NCI-H82 treated with DMSO at 0.1 percent for 48 hours (cell line): ENCODE data around the gene SIDT2.
"Not testable (repeated sequence)": the region's sequence is repeated elsewhere in the genome, so short reads cannot be mapped to it uniquely, and the experiment has no call there.

Experiments
- DNase-seq: peaks from one replicate; lab custom pipeline; 2025; ENCODE audit not compliant: unreplicated experiment; lab: John Stamatoyannopoulos, UW

The SIDT2 gene

GRCh38 chr11:117178210-117179034, at the start of gene SIDT2:
Gene SIDT2 (plus strand): TSS chr11:117178743. CDS start chr11:117179264, 521 bp downstream.
- peak; percentile 69 for DNase-seq

GRCh38 chr11:117130396-117130795, 48.1 kb upstream of the SIDT2 start:
- not testable (repeated sequence) for DNase-seq

DNA sequence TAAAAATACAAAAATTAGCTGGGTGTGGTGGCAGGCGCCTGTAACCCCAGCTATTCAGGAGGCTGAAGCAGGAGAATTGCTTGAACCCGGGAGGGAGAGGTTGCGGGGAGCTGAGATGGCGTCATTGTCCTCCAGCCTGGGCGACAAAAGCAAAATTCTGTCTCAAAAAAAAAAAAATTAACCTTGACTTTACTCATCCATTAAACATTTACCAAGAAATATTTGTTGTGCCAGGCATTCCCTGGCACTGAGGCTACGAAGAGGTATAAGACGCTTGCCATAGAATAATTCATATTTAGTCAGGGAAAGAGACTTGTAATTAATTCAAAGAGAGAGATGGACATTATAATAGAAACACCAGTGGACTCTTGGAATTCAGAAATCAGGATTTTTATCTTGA, 47.7 kb upstream of the SIDT2 start:
- no peak for DNase-seq

GRCh38 chr11:117134431-117134830, 44.1 kb upstream of the SIDT2 start:
- no peak for DNase-seq

GRCh38 chr11:117134979-117135378, 43.6 kb upstream of the SIDT2 start:
- not testable (repeated sequence) for DNase-seq

- DNase-seq = not testable (repeated sequence)
Observed at GRCh38 chr11:117137223-117138086, 41.1 kb upstream of the SIDT2 start.

GRCh38 chr11:117143390-117143789, 35.2 kb upstream of the SIDT2 start:
- no peak for DNase-seq

- DNase-seq = peak; percentile 57
Observed at GRCh38 chr11:117143871-117144476, 34.6 kb upstream of the SIDT2 start, which contains the start of gene PAFAH1B2. Gene PAFAH1B2 (plus strand): TSS chr11:117144287. CDS start chr11:117152448, 8,161 bp downstream.

GRCh38 chr11:117144477-117145392, 33.8 kb upstream of the SIDT2 start:
- DNase-seq = no peak

GRCh38 chr11:117145393-117145761, 33.2 kb upstream of the SIDT2 start:
- DNase-seq = no peak

- DNase-seq = no peak
Observed at GRCh38 chr11:117146521-117146920, 32.0 kb upstream of the SIDT2 start.

DNA sequence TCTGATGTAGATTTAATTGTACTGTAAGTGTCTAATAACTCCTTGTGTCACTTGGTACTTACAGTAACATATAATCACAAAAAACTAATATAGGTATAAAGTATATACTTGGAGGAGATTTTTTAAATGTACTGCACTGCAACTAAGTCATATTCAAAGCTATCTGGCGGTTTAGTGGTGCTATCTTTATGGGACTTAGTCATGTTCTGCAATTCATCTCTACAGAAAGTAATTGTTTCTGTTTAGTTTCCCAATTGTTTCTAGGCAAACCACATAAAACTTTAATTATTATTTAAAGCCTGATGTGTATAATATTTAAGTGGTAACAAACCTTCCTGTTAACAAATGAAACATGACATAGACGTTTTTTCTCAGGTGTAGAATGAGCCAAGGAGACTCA, 26.5 kb upstream of the SIDT2 start:
- DNase-seq = no peak

DNA sequence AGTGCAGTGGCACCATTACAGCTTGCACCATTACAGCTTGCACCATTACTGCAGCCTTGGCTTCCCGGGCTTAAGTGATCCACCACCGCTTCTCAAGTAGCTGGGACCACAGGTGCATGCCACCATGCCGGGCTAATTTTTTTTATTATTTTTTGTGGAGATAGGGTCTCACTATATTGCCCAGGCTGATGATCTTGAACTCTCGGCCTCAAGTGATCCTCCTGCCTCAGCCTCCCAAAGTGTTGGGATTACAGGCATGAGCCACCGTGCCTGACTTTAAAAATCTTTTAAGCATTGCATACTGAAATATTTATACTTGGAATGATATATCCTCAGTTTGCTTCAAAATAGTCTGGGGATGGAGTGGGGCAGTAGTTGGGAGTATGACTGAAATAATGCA, 24.1 kb upstream of the SIDT2 start:
- no peak for DNase-seq

DNA sequence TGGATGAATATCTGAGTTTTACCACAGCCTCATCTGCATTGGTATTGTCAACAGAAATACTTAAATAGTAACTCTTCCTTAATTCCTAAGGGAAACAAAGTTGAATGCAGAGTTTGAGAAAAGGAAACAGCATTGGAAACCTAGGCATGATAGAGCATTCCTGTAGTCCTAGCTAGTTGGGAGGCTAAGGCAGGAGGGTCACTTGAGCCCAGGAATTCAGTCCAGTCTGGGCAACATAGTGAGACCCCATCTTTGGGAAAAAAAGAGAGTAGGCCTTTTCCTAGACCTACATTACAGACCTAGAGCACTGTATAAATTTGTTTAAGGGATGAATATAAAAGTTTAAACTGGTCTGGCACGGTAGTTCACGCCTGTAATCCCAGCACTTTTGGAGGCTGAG, 21.0 kb upstream of the SIDT2 start:
- DNase-seq = no peak

DNA sequence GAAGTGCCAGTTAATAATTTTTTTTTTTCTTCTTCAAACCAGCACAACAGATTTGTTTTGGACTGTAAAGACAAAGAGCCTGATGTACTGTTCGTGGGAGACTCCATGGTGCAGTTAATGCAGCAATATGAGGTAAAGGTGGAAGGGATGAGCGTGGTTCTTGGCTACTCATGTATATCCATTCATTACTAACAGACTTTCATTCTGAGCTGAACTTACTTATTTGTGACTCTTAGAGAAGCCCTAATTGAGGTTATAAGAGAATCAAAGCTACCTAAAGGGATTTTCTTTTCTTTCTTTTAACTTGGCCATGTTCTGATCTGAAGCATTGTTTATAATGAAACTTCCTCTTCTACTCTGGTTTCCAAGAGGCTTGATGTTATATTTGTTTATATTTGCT, 18.7 kb upstream of the SIDT2 start:
- no peak for DNase-seq

DNA sequence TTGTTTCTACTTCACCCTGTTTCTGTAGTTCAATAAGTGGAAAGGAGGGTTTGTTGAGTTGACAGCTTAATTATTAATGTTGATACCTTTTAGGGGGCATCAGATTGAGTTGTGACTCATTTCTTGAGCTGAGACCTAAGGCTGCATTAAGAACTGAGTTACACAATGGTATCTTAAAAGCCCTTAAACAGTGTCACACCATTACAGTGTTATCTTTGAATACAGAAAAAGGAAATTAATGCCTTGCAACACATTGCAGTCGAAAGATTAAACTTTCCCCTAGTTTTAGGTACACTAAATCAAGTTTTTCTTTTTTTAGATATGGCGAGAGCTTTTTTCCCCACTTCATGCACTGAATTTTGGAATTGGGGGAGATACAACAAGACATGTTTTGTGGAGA, 17.7 kb upstream of the SIDT2 start:
- DNase-seq = no peak

DNA sequence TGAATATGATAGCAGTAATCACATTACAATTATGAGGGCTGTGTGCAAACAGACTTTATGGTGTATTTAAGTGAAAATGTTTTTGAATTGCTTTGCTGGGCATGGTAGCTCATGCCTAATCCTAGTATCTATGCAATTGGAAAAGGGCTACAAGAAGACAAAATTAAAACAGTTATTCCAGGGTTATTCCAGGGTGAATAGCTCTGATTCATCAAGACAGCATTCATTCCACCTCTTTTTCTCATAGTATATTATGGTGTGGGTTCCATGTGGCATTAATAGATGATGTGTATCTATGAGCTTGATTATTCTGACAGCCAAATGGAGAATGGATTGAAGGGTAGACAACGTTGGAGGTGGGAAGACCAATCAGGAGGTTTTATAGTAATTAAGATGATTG, 12.1 kb upstream of the SIDT2 start:
- DNase-seq = no peak

- no peak for DNase-seq
Observed at GRCh38 chr11:117169736-117170135, 8.8 kb upstream of the SIDT2 start.

DNA sequence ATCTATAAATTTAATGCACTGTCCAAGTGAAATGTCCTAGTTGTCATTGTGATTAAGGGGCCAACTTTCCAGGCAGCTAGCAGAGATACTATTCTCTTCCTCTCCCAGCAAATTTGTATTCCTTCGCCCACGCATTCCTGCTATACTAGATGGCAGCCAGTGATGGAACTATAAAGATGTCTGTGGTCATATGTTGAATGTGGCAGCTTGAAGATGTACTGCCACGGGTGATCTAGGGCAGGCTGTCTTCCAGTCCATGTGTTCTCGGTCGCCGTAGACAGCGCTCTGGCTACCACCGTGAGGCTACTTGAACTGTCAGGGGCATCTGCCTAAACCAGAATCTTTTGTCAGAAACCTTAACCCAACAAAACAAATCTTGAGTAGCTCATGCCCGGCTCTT, 8.3 kb upstream of the SIDT2 start:
- no peak for DNase-seq

DNA sequence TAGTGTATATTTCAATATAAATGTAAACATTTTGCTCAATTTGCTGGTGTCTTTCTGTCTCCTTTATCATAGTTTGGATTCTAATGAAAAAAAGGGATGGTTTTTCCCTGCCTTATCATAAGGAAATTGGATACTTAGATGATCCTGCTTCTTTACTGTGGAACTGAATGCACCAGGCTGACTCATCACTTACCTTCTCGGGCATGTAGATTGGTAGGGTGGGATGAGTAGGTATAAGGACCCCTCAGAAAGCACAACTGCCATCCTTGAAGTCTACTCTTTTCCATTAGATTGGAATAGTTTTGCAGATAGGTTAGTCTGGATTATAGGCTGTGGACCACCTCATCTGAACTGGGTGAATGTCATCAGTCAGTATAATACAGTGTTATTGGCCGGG, 7.5 kb upstream of the SIDT2 start:
- DNase-seq = no peak
